GM18870 (cell line): ENCODE data around the gene TNKS2.
"Not testable (repeated sequence)": the region's sequence is repeated elsewhere in the genome, so short reads cannot be mapped to it uniquely, and the experiment has no call there.

Experiments
- ATAC-seq: cut with Tn5 transposase; IDR thresholded peaks from one replicate; pipeline ENCODE4 v1.9.1; 2021; ENCODE audit warnings: moderate library complexity; ENCODE audit not compliant: unreplicated experiment

The TNKS2 gene

DNA sequence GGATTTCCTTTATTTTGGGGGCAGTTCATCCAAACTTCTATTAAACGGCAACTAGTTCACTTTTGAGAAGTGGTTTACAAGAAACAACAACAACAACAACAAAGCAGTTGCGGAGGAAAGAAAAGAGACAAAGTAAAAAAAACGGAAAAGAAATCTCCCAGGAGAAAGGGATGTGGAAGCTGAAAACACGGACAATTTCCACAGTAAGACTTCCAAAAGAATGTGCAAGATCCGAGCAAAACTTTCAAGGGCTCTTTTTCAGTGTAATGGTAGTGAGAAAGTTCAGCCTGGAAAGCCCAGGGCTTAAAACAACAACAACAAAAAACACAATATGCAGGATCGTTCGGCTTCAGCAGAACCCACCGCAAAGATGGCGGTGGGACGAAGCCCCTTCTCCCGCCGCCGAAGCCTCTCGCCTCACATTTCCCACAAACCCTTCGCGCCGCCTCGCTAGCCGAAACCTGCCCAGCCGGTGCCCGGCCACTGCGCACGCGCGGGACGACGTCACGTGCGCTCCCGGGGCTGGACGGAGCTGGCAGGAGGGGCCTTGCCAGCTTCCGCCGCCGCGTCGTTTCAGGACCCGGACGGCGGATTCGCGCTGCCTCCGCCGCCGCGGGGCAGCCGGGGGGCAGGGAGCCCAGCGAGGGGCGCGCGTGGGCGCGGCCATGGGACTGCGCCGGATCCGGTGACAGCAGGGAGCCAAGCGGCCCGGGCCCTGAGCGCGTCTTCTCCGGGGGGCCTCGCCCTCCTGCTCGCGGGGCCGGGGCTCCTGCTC lies at the start of gene TNKS2:
Gene TNKS2, plus strand, starts transcription at position 553 of the 775 bp plus-strand sequence. CDS start 265 bp downstream, outside the sequence.
- ATAC-seq, result peak; percentile 59

DNA sequence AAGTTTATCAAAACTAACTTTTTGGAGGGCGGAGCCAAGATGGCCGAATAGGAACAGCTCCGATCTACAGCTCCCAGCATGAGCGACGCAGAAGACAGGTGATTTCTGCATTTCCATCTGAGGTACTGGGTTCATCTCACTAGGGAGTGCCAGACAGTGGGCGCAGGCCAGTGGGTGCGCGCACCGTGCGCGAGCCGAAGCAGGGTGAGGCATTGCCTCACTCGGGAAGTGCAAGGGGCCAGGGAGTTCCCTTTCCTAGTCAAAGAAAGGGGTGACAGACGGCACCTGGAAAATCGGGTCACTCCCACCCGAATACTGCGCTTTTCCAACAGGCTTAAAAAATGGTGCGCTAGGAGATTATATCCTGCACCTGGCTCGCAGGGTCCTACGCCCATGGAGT lies 48.6 kb upstream of the TNKS2 start:
- not testable (repeated sequence) for ATAC-seq

DNA sequence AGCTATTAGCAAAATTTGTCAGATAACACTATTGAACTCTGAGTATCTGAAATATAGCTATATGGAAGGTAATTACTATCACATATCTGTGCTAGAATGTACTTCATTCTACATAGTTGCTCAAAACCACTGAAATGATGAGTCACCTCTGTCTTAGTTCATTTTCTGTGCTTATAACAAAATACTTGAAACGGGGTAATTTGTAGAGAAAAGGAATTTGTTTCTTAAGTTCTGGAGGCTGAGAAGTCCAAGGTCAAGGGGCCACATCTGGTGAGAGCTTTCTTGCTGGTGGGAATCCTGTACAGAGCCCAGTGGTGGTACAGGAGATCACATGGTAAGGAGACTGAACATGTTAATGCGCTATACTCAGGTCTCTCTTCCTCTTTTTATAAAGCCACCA lies 41.9 kb upstream of the TNKS2 start:
- ATAC-seq, result no peak

DNA sequence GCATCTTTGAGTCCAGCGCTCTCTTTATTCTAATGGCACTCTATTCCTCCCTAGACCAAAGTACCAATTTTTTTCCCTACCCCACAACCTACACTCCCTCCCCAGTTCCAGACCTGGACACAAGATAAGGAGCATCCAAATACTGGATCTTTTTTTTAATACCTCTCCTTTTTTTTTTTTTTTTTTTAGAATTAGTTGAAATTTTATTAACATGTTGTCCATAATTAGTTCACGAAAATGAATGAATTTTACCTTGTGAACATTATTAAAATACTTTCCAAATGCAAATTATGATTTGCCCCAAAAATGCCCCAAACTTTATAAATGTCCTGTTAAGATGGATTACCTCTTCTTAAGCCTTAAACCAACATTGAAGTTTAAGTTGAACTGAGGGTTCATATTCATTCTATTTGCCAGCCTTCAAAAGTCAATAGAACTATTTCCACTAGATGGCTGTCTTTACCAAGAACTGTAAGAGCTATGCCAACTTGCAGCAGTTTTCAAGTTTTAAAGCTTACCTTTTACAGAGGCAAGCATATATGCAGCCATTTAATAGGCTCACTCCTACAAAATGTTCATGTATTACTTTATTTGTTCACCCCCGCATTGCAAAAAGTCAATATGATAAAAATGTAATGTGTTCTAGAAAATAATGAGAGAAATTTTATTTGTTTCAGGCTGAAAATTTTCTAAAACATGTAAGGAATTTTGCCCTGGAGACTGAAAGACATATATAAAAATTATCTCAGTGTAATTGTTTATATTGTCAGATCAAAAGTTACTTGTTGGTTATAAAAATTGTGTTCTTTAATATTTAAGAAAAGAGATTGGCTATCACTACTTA lies 39.7 kb upstream of the TNKS2 start:
- no peak for ATAC-seq

DNA sequence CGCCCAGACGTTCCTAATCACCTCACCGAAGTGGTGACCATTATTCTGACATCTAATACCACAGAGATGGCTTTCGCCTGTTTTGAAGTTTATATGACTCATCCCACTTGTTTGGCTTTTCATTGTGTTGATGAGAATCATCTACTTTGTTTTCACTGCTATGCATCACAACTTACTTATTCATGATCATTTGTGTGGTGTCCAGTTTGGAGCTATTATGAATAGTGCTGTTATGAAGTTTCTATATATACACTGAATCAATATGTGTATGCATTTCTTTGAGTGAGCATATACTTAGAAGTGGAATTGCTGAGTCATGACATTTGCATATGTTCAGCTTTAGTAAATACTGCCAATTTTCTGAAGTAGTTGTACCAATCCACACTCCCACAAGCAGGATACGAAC lies 38.6 kb upstream of the TNKS2 start:
- no peak for ATAC-seq

DNA sequence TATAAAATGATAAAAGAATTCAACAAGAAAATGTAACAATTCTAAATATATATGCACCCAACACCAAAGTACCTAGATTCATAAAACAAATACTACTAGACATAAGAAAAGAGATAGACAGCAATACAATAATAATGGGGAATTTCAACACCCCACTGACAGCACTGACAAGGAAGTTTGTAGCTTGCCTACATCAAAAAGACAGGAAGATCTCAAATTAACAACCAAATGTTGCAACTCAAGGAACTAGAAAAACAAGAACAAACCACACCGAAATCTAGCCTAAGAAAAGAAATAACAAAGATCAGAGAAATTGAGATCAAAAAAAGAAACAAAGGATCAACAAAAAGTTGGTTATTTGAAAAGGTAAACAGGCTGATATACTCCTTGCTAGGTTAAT lies 36.5 kb upstream of the TNKS2 start:
- no peak for ATAC-seq

DNA sequence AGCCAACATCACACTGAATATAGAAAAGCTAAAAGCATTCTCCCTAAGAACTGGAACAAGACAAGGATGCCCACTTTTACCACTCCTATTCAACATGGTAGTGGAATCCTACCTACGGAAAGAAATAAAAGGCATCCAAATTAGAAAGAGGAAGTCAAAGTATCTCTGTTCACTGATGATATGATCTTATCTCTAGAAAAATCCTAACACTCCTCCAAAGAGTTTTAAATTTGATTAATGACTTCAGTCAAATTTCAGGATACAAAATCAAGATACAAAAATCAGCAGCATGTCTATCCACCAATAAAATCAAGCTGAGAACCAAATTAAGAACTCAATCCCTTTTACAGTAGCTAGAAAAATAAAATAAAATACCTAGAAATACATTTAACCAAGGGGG lies 35.3 kb upstream of the TNKS2 start:
- no peak for ATAC-seq

DNA sequence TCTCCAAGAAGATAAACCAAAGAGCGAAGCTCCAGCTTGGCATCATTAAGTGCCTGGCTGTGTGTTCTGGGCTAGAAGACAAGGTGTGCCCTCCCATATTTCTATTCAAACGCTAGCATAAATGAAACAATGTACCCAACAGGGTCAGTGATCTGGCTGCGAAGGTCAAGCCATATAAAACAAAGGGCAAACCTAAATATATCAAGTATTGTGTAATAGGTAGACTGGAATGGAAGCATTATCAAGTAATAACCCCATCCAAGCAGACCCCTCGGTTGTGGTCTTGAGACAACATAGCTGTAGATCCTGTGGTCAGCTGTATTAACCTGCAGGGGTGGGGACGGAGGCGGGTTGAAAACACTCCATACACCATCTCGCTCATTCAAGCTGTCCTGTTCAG lies 31.6 kb upstream of the TNKS2 start:
- no peak for ATAC-seq

DNA sequence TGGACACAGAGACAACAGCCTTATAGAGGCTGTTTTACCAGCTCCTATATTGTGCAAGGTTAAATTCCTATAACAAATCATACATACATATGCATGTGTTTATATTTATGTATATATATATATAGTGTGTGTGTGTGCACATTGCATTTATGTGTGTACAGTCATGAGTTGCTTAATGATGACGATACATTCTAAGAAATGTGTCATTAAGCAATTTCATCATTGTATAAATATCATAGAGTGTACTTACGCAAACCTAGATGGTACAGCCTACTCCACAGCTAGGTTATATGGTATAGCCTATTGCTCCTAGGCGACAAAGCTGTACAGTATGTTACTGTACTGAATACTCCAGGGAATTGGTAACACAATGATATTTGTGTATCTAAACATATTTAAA lies 30.1 kb upstream of the TNKS2 start:
- no peak for ATAC-seq

DNA sequence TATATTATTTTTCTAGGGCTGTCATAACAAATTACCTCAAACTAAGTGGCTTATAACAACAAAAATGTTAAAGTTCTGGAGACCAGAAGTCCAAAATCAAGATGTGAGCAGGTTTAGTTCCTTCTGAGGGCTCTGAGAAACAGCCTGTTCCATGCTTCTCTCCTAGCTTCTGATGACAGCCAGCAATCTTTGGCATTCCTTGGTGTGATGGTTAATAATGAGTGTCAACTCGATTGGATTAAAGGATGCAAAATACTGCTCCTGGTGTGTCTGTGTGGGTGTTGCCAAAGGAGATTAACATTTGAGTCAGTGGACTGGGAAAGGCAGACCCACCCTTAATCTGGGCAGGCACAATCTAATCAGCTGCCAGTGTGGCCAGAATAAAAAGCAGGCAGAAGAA lies 26.3 kb upstream of the TNKS2 start:
- no peak for ATAC-seq

DNA sequence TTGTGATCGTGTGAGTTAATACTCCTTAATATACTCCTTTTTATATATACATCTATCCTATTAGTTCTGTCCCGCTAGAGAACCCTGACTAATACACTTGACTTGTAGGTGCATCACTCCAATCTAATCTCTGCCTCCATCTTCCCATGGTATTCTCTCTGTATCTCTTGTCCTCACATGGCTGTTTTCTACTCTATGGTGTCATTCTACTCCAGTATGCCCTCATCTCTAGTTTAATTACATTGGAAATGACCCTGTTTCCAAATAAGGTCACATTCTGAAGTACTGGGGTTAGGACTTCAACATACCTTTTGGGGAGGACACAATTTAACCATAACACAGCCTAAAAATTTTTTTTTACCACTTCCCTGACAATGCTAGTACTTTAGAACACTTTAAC lies 25.8 kb upstream of the TNKS2 start:
- ATAC-seq, result no peak

DNA sequence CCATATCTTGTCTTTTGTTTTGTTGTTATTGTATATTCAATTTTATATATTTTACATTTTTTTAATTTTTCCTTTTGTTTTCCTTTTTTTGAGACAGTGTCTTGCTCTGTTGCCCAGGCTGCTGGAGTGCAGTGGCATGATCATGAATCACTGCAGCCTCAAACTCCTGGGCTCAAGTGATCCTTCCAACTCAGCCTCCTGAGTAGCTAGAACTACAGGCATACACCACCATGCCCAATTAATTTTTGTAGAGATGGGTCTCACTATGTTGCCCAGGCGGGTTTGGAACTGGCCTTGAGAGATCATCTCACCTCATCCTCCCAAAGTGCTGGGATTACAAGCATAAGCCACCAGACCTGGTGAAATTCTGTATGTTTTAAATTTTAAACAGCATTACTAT lies 25.4 kb upstream of the TNKS2 start:
- ATAC-seq, result no peak

DNA sequence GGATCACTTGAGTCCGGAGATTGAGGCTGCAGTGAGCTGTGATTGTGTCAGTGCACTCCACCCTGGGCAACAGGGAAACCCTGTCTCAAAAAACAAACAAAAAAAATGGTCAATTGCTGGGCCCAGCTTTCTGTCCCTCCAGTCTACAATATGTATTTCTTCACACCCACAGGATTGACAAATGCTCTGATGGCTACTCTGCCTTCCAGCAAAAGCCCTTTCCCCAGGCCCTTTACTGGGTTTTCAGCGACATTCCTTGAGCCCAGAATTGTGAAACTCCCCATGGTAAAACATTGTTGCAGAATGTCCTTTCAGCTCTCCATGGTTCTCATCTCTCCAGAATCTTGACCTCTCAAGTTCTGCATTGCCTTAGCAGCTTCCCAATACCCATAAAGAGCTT lies 23.7 kb upstream of the TNKS2 start:
- ATAC-seq, result no peak

DNA sequence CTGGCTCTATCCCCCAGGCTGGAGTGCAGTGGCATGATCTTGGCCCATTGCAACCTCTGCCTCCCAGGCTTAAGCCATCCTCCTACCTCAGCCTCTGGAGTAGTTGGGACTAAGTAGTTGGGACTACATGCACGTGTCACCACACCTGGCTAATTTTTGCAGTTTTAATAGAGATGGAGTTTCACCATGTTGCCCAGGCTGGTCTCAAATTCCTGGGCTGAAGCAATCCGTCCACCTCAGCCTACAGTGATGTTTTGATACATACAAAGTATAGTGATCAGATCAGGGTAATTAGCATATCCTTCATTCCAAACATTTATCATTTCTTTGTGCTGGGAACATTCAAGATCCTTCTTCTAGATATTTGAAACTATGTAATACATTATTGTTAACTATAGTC lies 22.5 kb upstream of the TNKS2 start:
- no peak for ATAC-seq

DNA sequence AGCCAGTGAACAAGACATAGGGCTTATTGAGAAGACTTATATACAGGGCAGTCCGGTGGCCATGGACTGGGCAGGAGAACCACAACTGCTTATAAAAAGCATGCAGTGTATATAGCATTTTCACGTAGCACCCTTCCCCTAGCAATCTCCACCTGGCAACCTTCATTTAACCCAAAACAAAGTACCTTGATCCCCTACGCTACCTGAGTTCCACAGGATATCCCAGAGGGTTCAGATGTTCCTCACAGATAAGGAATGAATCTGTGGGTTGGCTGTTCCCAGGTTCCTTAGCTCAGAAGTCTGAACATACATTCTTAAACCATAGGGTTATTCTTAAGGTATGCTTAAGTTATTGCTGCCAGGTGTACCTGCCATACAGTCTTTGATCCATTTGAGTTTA lies 22.0 kb upstream of the TNKS2 start:
- no peak for ATAC-seq

DNA sequence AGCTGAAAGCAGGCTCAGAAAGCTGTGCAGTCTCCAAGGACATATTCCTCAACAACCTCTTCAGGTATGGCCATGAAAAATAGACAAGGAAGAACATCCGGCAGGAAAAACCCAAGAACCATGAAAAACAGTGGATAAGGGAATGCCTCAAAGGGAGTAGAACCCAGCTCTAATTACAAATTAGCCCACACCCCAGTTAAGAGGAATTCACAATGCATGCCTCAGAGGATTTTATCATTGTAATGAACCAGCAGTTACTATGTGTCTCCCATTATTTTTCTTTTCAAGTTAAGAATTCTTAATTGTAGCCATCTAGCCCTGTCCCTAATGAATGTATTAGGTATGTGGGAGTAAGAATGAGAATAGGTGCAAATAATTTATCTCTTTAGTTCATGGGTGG lies 19.7 kb upstream of the TNKS2 start:
- no peak for ATAC-seq

DNA sequence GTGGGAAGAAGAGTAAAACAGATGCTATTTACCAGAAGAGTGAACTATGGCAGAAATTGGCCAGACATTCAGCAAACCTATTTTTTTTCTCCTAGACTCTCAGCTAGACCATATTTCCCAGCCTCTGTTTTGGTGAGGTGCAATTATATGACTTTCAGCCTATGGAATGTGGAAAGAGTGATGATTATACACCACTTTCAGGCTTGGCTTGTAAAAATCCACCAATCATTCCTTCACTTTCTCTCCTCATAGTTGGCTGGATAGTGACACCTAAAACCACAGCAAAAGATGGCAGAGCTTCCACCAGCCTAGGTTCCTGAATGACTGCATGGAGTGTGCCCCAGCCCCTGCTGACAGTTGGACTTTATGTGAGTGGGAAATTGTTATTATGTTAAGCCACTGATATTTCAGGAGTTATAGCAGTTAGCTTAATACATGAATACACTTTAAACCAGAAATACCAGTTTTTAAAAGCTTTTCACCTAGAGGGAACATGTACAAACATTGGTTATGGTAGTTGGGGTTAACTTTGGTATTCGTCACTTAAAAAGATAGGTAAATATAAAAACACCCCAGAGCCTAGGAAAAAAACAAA lies 19.1 kb upstream of the TNKS2 start:
- ATAC-seq, result no peak

DNA sequence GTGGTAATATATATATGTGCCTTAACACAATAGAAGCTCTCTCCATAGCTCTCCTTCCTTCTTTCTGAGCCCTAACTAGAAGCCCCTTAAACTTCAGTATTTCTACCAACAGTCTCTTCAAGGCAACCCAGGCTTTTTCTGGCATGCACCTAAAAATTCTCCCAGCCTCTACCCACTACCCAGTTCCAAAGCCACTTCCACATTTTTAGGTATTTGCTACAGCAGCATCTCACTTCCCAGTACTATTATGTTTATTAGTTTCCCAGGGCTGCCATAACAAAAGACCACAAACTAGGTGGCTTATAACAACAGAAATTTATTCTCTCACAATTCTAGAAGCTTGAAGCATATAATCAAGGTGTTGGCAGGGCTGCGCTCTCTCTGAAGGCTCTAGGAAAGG lies 15.7 kb upstream of the TNKS2 start:
- ATAC-seq, result no peak

DNA sequence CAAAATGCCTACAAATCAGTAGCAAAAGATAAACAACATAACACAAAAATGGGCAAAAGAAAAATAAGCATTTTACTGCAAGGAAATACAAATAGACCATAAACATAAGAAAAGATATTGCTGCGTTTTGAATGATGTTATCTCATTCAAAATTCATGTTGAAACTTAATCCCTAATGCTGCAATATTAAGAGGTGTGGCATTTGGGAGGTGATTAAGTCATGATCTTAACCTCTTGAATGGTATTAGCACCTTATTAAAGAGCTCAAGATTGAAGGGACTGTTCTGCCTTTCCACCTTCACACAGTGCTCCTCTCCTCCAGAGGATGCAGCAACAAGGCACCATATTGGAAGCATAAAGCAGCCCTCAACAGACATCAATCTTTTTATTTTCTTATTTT lies 12.4 kb upstream of the TNKS2 start:
- no peak for ATAC-seq

DNA sequence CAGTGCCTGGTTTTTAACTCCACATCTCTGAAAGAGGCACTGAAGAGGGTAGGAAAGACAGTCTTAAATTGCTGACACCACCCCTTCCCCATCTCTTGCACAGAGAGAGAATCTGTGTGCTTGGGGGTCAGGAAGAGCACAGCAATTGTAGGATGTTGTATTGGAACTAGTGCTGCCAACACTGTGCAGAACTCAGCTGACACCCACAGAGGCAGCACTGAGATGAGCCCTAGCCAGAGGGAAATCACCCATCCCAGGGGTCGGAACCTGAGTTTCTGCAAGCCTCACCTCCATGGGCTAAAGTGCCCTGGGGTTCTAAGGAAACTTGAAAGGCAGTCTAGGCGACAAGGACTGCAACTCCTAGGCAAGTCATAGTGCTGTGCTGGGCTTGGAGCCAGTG lies 11.0 kb upstream of the TNKS2 start:
- no peak for ATAC-seq

DNA sequence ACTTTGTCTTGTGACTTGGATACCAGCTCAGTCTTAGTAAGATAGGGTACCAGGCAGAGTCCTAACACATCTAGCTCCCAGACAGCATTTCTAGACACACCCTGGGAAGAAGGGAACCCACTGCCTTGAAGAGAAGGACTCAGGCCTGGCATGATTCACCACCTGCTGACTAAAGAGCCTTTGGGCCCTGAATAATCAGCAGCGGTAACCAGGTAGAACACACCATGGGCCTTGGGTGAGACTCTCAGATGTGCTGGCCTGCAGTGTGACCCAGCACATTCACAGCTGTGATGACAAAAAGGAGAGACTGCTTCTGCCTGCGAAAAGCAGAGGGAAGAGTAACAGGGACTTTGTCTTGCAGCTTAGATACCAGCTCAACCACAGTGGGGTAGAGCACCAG lies 10.4 kb upstream of the TNKS2 start:
- ATAC-seq, result no peak

DNA sequence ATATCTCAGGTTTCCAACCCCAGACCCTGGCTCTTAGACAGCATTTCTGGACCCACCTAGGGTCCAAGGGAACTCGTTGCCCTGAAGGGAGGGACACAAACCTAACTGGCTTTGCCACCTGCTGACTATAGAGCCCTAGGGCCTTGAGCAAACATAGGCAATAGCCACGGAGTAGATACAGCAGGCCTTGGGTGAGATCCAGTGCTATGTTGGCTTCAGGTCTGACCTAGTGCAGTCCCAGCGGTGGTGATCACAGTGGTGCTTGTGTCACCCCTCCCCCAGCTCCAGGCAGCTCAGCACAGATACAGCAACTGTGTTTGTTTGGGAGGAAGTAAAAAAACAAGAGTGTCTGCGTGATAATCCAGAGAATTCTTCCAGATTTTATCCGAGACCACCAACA lies 9.7 kb upstream of the TNKS2 start:
- no peak for ATAC-seq
